ENCODE data around the gene MCM3.

GRCh38 chr6:52331793-52332457, 47.4 kb upstream of the MCM3 start:
- no peak for TF ChIP-seq POLR2AphosphoS5 (IDR thresholded peaks at IDR 0.05; ENCODE audit: low read depth, low read length)
- TF ChIP-seq POLR2A (IDR thresholded peaks at IDR 0.05; ENCODE audit: borderline replicate concordance, extremely low read depth, insufficient read depth, insufficient read length), result no peak
- no peak for TF ChIP-seq EZH2phosphoT487 (IDR thresholded peaks at IDR 0.05; ENCODE audit: borderline replicate concordance)
